Measurements from ENCODE around the gene CCL19.

GRCh38 chr9:34684816-34685215, 6.3 kb downstream of the CCL19 start:
- TF ChIP-seq CTCF (conservative IDR thresholded peaks at IDR 0.05; ENCODE audit: low read depth in 2 of 2), result no peak
- no peak for TF ChIP-seq ZNF331 (CRISPR knock-in tag; IDR thresholded peaks at IDR 0.05; ENCODE audit: low read depth)
- no peak for TF ChIP-seq REST (IDR thresholded peaks at IDR 0.05; ENCODE audit: unreplicated experiment)
- TF ChIP-seq POLR2AphosphoS5 (IDR thresholded peaks at IDR 0.05; ENCODE audit: low read depth), result no peak
- no peak for TF ChIP-seq EZH2 (IDR thresholded peaks at IDR 0.05; ENCODE audit: low read depth, unreplicated experiment)
- no peak for TF ChIP-seq JUNB (IDR thresholded peaks at IDR 0.05; ENCODE audit: unreplicated experiment)
- TF ChIP-seq EZH2phosphoT487 (IDR thresholded peaks at IDR 0.05; ENCODE audit: unreplicated experiment), result no peak
- no peak for TF ChIP-seq NANOG (IDR thresholded peaks at IDR 0.05; ENCODE audit: borderline replicate concordance)
- no peak for TF ChIP-seq STAT1 (IDR thresholded peaks at IDR 0.05; ENCODE audit: unreplicated experiment)
- TF ChIP-seq CREB1 (CRISPR knock-in tag; IDR thresholded peaks at IDR 0.05; ENCODE audit: low read depth), result no peak
- no peak for TF ChIP-seq ZNF462 (CRISPR knock-in tag; IDR thresholded peaks at IDR 0.05)

Data from GM23338 (cell line).